Activated T-helper 1 cell treated with anti-CD3 and anti-CD28 coated beads, Interleukin-12 subunit alpha, Interleukin-12 subunit beta, Interleukin-2, Interleukin-4 antibody, amounts not matched to agents 30 ng/mL and 10 ng/mL and 1 ng/mL, durations not matched to agents 14 hours and 24 hours and 36 hours (primary cell): ENCODE data around the gene HTRA1. TPM values are rescaled to one million over a fixed set of nuclear protein-coding genes. Genes with fewer than 3 reads are reported as not detected.

Experiments used
- DNase-seq: peaks from one replicate; pipeline ENCODE4 v3.0.0; 2021; ENCODE audit warnings: low spot score
- H3K27ac Mint-ChIP-seq: one replicate; pipeline ENCODE4 v1.8.0; 2021; ENCODE audit warnings: mild to moderate bottlenecking, mixed read lengths
- H3K27me3 Mint-ChIP-seq: one replicate; pipeline ENCODE4 v1.8.0; 2022; ENCODE audit warnings: mild to moderate bottlenecking, moderate library complexity, mixed read lengths; ENCODE audit not compliant: insufficient read depth
- H3K36me3 Mint-ChIP-seq: one replicate; pipeline ENCODE4 v1.8.0; 2021; ENCODE audit warnings: low read depth, mixed read lengths
- H3K4me1 Mint-ChIP-seq: one replicate; pipeline ENCODE4 v1.8.0; 2021; ENCODE audit warnings: low read depth, mixed read lengths
- H3K4me3 Mint-ChIP-seq: one replicate; pipeline ENCODE4 v1.8.0; 2021; ENCODE audit warnings: mild to moderate bottlenecking, moderate library complexity, mixed read lengths
- H3K9me3 Mint-ChIP-seq: one replicate; pipeline ENCODE4 v1.8.0; 2021; ENCODE audit warnings: mixed read lengths
- intact Hi-C: fragments of 100-400 bp; cut with micrococcal nuclease; formaldehyde crosslinking; loops from one replicate; pipeline ENCODE4 v1.15.1; 2024
- total RNA-seq: library from RNA; stranded (reverse); gene quantifications from 2 replicates; pipeline ENCODE4 v1.2.3, GENCODE V29; 2022

Gene HTRA1
- total RNA-seq, 1 donor from 2014 or later, result not detected

GRCh38 chr10:122459561-122460273, 1.6 kb upstream of the HTRA1 start:
- H3K4me1 Mint-ChIP-seq, result peaks cover 5% of the 10 kb centered on the region
- intact Hi-C loops, result loop anchor here (10.0 kb wide), 1 partner anchor 675 kb away; the partner anchor contains the start of gene HMX3
- no peaks in the 10 kb centered on the region for H3K36me3 Mint-ChIP-seq
- no peaks in the 10 kb centered on the region for H3K9me3 Mint-ChIP-seq
- no peak overlapping the region for H3K4me3 Mint-ChIP-seq
- no peak for DNase-seq
- H3K27ac Mint-ChIP-seq, result no peak overlapping the region
- H3K27me3 Mint-ChIP-seq, result peaks cover 67% of the 10 kb centered on the region

- no peaks in the 10 kb centered on the region for H3K36me3 Mint-ChIP-seq
- H3K4me3 Mint-ChIP-seq, result no peak overlapping the region
- DNase-seq, result no peak
- no peak overlapping the region for H3K27ac Mint-ChIP-seq
- intact Hi-C loops, result loop anchor here (10.0 kb wide), 1 partner anchor 674 kb away; the partner anchor contains the start of gene HMX3
- peaks cover 5% of the 10 kb centered on the region for H3K4me1 Mint-ChIP-seq
- H3K9me3 Mint-ChIP-seq, result no peaks in the 10 kb centered on the region
- H3K27me3 Mint-ChIP-seq, result peaks cover 67% of the 10 kb centered on the region
These were observed 461 bp upstream of the HTRA1 start for GRCh38 chr10:122460891-122461293.

- Mint-ChIP-seq H3K27me3 (peaks cover 68% of the 10 kb centered on the region), H3K4me3 (peak overlapping the region; percentile 73), H3K36me3 (no peaks in the 10 kb centered on the region), H3K9me3 (no peaks in the 10 kb centered on the region), H3K4me1 (peaks cover 5% of the 10 kb centered on the region), H3K27ac (no peak overlapping the region)
- DNase-seq, result no peak
- intact Hi-C loops, result loop anchor here (10.0 kb wide), 1 partner anchor 673 kb away; the partner anchor contains the start of gene HMX3
These were observed 578 bp downstream of the HTRA1 start for GRCh38 chr10:122461729-122462532.

GRCh38 chr10:122462533-122463465, 1.4 kb downstream of the HTRA1 start:
- Mint-ChIP-seq H3K4me3 (peak overlapping the region; percentile 73), H3K27me3 (peaks cover 62% of the 10 kb centered on the region), H3K4me1 (peaks cover 5% of the 10 kb centered on the region), H3K9me3 (no peaks in the 10 kb centered on the region), H3K36me3 (no peaks in the 10 kb centered on the region), H3K27ac (no peak overlapping the region)
- DNase-seq, result no peak
- intact Hi-C loops, result loop anchor here (10.0 kb wide), 1 partner anchor 672 kb away; the partner anchor contains the start of gene HMX3

GRCh38 chr10:122463466-122464249, 2.3 kb downstream of the HTRA1 start:
- Mint-ChIP-seq H3K27me3 (peaks cover 55% of the 10 kb centered on the region), H3K4me3 (no peak overlapping the region)
- intact Hi-C loops, result loop anchor here (10.0 kb wide), 1 partner anchor 671 kb away; the partner anchor contains the start of gene HMX3

GRCh38 chr10:122464250-122464510, 2.8 kb downstream of the HTRA1 start:
- Mint-ChIP-seq H3K36me3 (no peaks in the 10 kb centered on the region), H3K4me1 (peaks cover 5% of the 10 kb centered on the region), H3K9me3 (no peaks in the 10 kb centered on the region), H3K4me3 (no peak overlapping the region), H3K27ac (no peak overlapping the region), H3K27me3 (peaks cover 50% of the 10 kb centered on the region)
- intact Hi-C loops, result loop anchor here (10.0 kb wide), 1 partner anchor 671 kb away; the partner anchor contains the start of gene HMX3
- DNase-seq, result no peak

More at GRCh38 chr10:122463466-122464249, 2.3 kb downstream of the HTRA1 start:
- Mint-ChIP-seq H3K27ac (no peak overlapping the region), H3K4me1 (peaks cover 5% of the 10 kb centered on the region), H3K9me3 (no peaks in the 10 kb centered on the region), H3K36me3 (no peaks in the 10 kb centered on the region)
- no peak for DNase-seq

- no peaks in the 10 kb centered on the region for H3K36me3 Mint-ChIP-seq
- intact Hi-C loops, result loop anchor here (10.0 kb wide), 1 partner anchor 670 kb away; the partner anchor contains the start of gene HMX3
These were observed 3.2 kb downstream of the HTRA1 start for GRCh38 chr10:122464586-122464985.

GRCh38 chr10:122465401-122466040, 4.2 kb downstream of the HTRA1 start:
- Mint-ChIP-seq H3K27me3 (peaks cover 46% of the 10 kb centered on the region), H3K4me3 (no peak overlapping the region), H3K27ac (no peak overlapping the region), H3K36me3 (no peaks in the 10 kb centered on the region), H3K4me1 (peaks cover 5% of the 10 kb centered on the region), H3K9me3 (no peaks in the 10 kb centered on the region)
- no peak for DNase-seq
- intact Hi-C loops, result loop anchor here (10.0 kb wide), 1 partner anchor 669 kb away; the partner anchor contains the start of gene HMX3

More at GRCh38 chr10:122464586-122464985, 3.2 kb downstream of the HTRA1 start:
- Mint-ChIP-seq H3K27me3 (peaks cover 47% of the 10 kb centered on the region), H3K27ac (no peak overlapping the region), H3K4me3 (no peak overlapping the region), H3K4me1 (peaks cover 5% of the 10 kb centered on the region), H3K9me3 (no peaks in the 10 kb centered on the region)
- DNase-seq, result no peak

GRCh38 chr10:122466951-122467381, 5.6 kb downstream of the HTRA1 start:
- DNase-seq, result no peak
- H3K4me3 Mint-ChIP-seq, result no peak overlapping the region
- intact Hi-C loops, result loop anchor here (10.0 kb wide), 1 partner anchor 668 kb away; the partner anchor contains the start of gene HMX3
- H3K4me1 Mint-ChIP-seq, result peaks cover 5% of the 10 kb centered on the region
- no peaks in the 10 kb centered on the region for H3K9me3 Mint-ChIP-seq
- H3K27ac Mint-ChIP-seq, result no peak overlapping the region
- no peaks in the 10 kb centered on the region for H3K36me3 Mint-ChIP-seq
- H3K27me3 Mint-ChIP-seq, result peaks cover 46% of the 10 kb centered on the region

GRCh38 chr10:122467701-122468100, 6.3 kb downstream of the HTRA1 start:
- intact Hi-C loops, result loop anchor here (10.0 kb wide), 1 partner anchor 667 kb away; the partner anchor contains the start of gene HMX3
- H3K4me1 Mint-ChIP-seq, result peaks cover 2% of the 10 kb centered on the region
- no peaks in the 10 kb centered on the region for H3K9me3 Mint-ChIP-seq
- H3K27ac Mint-ChIP-seq, result no peak overlapping the region
- H3K4me3 Mint-ChIP-seq, result no peak overlapping the region
- H3K27me3 Mint-ChIP-seq, result peaks cover 38% of the 10 kb centered on the region
- DNase-seq, result no peak
- no peaks in the 10 kb centered on the region for H3K36me3 Mint-ChIP-seq

GRCh38 chr10:122468307-122468925, 7.1 kb downstream of the HTRA1 start:
- Mint-ChIP-seq H3K4me3 (no peak overlapping the region), H3K27ac (no peak overlapping the region), H3K36me3 (no peaks in the 10 kb centered on the region), H3K4me1 (no peaks in the 10 kb centered on the region), H3K27me3 (peaks cover 35% of the 10 kb centered on the region), H3K9me3 (no peaks in the 10 kb centered on the region)
- DNase-seq, result no peak
- intact Hi-C loops, result loop anchor here (10.0 kb wide), 1 partner anchor 666 kb away; the partner anchor contains the start of gene HMX3
